MM.1S (cell line): ENCODE measurements around the gene DGCR6L.

Experiments used
- DNase-seq: peaks from one replicate; pipeline ENCODE4 v3.0.0-alpha.2; 2015
- H2AFZ ChIP-seq: fragments of 300-600 bp; sonication (generic); 2 replicates; pipeline ENCODE4 v1.6.0; 2016; ENCODE audit warnings: antibody characterized with exemption, low read length
- H3F3A ChIP-seq: fragments of 300-600 bp; sonication (generic); 2 replicates; pipeline ENCODE4 v1.6.1; 2016; ENCODE audit warnings: mild to moderate bottlenecking, antibody characterized with exemption, low read length, moderate library complexity, mixed read lengths; ENCODE audit not compliant: insufficient read depth
- H3K27ac ChIP-seq: fragments of 300-600 bp; sonication (generic); 2 replicates; pipeline ENCODE4 v1.5.1; 2016; ENCODE audit warnings: mild to moderate bottlenecking, low read length
- H3K27me3 ChIP-seq: fragments of 300-600 bp; sonication (generic); replicated peaks from 2 replicates; pipeline ENCODE4 v1.6.0; 2016; ENCODE audit warnings: low read length; ENCODE audit not compliant: insufficient read depth
- H3K36me3 ChIP-seq: fragments of 300-600 bp; sonication (generic); replicated peaks from 2 replicates; pipeline ENCODE4 v1.6.1; 2016; ENCODE audit warnings: mild to moderate bottlenecking, low read length, mixed read lengths; ENCODE audit not compliant: insufficient read depth
- H3K4me1 ChIP-seq: fragments of 300-600 bp; sonication (generic); 2 replicates; pipeline ENCODE4 v1.6.1; 2016; ENCODE audit warnings: low read length, mixed read lengths
- H3K4me2 ChIP-seq: fragments of 300-600 bp; sonication (generic); 2 replicates; pipeline ENCODE4 v1.6.0; 2016; ENCODE audit warnings: low read depth, low read length
- H3K4me3 ChIP-seq: fragments of 300-600 bp; sonication (generic); 2 replicates; pipeline ENCODE4 v1.5.1; 2016; ENCODE audit warnings: low read length, mixed read lengths
- H3K79me2 ChIP-seq: fragments of 300-600 bp; sonication (generic); 2 replicates; pipeline ENCODE4 v1.6.1; 2016; ENCODE audit warnings: mixed run types, low read length, mixed read lengths
- H3K9ac ChIP-seq: fragments of 300-600 bp; sonication (generic); 2 replicates; pipeline ENCODE4 v1.6.1; 2016; ENCODE audit warnings: low read length, mixed read lengths
- H3K9me2 ChIP-seq: fragments of 300-600 bp; sonication (generic); replicated peaks from 2 replicates; pipeline ENCODE4 v1.6.1; 2016; ENCODE audit warnings: mild to moderate bottlenecking, low read length, mixed read lengths; ENCODE audit not compliant: insufficient read depth
- H3K9me3 ChIP-seq: fragments of 300-600 bp; sonication (generic); replicated peaks from 2 replicates; pipeline ENCODE4 v1.6.1; 2016; ENCODE audit warnings: mild to moderate bottlenecking, low read length, mixed read lengths; ENCODE audit not compliant: insufficient read depth
- H4K20me1 ChIP-seq: fragments of 300-600 bp; sonication (generic); 2 replicates; pipeline ENCODE4 v1.6.1; 2016; ENCODE audit warnings: mild to moderate bottlenecking, low read length, moderate library complexity, mixed read lengths; ENCODE audit not compliant: insufficient read depth
- EZH2 ChIP-seq: fragments of 300-600 bp; sonication (generic); optimal IDR thresholded peaks from 2 replicates; pipeline ENCODE3; 2017; ENCODE audit warnings: low read depth, mild to moderate bottlenecking, antibody characterized with exemption, low read length, mixed read lengths
- EZH2phosphoT487 ChIP-seq: fragments of 300-600 bp; sonication (generic); IDR thresholded peaks from 2 replicates; pipeline ENCODE4 v1.6.1; 2018; ENCODE audit warnings: antibody characterized with exemption, low read length
- TF ChIP-seq, protein P1 (sequence below): fragments of 300-600 bp; sonication (generic); IDR thresholded peaks from 2 replicates; pipeline ENCODE4 v1.5.1; 2016; ENCODE audit warnings: antibody characterized with exemption, low read length, mixed read lengths

DGCR6L gene

DNA sequence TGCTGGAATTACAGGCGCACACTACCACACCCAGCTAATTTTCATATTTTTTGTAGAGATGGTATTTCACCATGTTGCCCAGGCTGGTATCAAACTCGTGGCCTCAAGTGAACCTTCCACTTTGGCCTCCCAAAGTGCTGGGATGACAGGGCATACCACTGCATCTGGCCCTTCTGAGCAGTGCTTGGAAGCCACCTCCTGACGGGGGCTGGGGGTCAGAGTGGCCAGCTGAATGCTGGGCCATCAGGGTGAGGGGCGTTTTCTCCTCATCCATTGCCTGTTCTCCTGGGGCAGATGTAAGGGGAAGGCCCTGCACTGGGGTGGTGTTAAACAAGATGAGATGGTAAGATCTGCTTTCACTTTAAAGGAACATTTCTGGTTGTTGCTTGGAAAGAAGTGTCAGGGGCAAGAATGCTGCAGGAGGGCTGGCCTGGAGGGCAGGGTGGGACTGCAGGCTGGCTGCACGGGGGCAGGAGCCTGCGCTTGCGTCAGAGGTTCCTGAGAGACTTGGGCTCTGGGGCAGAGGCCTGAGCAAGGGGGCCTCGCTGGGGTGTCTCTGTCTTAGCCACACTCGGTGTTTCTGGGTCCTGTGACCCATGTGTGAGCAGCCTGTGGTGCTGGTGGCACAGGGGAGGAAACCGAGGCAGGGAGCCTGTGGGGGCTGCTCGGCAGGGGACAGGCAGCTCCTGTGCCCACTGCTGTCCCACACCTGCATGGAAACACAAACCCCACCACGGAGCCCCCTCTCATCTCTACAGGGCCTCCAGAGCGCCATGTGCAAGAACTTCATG, 17.2 kb downstream of the DGCR6L start:
- Histone ChIP-seq H3K79me2 (no peaks in the 10 kb centered on the region), H3K27ac (no peak overlapping the region), H3K9me3 (no peaks in the 10 kb centered on the region), H3K4me2 (no peak overlapping the region), H3K4me3 (no peak overlapping the region), H3K27me3 (peaks cover 18% of the 10 kb centered on the region), H2AFZ (no peak overlapping the region), H3F3A (no peaks in the 10 kb centered on the region), H3K36me3 (no peaks in the 10 kb centered on the region), H3K9ac (no peak overlapping the region), H3K9me2 (no peaks in the 10 kb centered on the region), H3K4me1 (no peaks in the 10 kb centered on the region), H4K20me1 (no peaks in the 10 kb centered on the region)
- no peak for TF ChIP-seq EZH2
- TF ChIP-seq, protein P1, sequence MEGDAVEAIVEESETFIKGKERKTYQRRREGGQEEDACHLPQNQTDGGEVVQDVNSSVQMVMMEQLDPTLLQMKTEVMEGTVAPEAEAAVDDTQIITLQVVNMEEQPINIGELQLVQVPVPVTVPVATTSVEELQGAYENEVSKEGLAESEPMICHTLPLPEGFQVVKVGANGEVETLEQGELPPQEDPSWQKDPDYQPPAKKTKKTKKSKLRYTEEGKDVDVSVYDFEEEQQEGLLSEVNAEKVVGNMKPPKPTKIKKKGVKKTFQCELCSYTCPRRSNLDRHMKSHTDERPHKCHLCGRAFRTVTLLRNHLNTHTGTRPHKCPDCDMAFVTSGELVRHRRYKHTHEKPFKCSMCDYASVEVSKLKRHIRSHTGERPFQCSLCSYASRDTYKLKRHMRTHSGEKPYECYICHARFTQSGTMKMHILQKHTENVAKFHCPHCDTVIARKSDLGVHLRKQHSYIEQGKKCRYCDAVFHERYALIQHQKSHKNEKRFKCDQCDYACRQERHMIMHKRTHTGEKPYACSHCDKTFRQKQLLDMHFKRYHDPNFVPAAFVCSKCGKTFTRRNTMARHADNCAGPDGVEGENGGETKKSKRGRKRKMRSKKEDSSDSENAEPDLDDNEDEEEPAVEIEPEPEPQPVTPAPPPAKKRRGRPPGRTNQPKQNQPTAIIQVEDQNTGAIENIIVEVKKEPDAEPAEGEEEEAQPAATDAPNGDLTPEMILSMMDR = no peak
- no peak for TF ChIP-seq EZH2phosphoT487
- no peak for DNase-seq

DNA sequence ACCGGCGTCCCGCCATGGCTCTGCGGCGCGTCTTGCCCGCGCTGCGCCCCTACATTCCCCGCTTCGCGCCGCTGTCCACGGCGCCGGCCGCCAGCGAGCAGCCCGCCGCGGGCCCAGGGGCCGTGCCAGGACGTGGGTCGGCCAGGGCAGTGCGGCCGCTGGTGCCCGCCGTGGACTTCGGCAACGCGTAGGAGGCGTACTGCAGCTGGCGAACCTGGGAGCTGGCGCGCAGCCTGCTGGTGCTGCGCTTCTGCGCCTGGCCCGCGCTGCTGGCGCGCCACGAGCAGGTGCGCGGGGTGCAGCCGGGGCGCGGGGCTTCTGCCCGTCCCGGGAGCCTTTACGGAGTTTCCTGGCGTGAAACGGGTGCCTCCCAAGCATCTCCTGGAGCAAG, 20.1 kb downstream of the DGCR6L start:
- Histone ChIP-seq H3F3A (no peaks in the 10 kb centered on the region), H4K20me1 (no peaks in the 10 kb centered on the region), H3K9ac (no peak overlapping the region), H2AFZ (no peak overlapping the region), H3K36me3 (no peaks in the 10 kb centered on the region), H3K9me2 (no peaks in the 10 kb centered on the region), H3K27me3 (peaks cover 36% of the 10 kb centered on the region), H3K4me3 (no peak overlapping the region), H3K4me2 (peak overlapping the region; percentile 21; the same call in 1 of the 2 replicates), H3K79me2 (no peaks in the 10 kb centered on the region), H3K9me3 (no peaks in the 10 kb centered on the region), H3K4me1 (no peaks in the 10 kb centered on the region), H3K27ac (no peak overlapping the region)
- DNase-seq = no peak
- TF ChIP-seq EZH2 (no peak), EZH2phosphoT487 (no peak)
- TF ChIP-seq, protein P1 = no peak

DNA sequence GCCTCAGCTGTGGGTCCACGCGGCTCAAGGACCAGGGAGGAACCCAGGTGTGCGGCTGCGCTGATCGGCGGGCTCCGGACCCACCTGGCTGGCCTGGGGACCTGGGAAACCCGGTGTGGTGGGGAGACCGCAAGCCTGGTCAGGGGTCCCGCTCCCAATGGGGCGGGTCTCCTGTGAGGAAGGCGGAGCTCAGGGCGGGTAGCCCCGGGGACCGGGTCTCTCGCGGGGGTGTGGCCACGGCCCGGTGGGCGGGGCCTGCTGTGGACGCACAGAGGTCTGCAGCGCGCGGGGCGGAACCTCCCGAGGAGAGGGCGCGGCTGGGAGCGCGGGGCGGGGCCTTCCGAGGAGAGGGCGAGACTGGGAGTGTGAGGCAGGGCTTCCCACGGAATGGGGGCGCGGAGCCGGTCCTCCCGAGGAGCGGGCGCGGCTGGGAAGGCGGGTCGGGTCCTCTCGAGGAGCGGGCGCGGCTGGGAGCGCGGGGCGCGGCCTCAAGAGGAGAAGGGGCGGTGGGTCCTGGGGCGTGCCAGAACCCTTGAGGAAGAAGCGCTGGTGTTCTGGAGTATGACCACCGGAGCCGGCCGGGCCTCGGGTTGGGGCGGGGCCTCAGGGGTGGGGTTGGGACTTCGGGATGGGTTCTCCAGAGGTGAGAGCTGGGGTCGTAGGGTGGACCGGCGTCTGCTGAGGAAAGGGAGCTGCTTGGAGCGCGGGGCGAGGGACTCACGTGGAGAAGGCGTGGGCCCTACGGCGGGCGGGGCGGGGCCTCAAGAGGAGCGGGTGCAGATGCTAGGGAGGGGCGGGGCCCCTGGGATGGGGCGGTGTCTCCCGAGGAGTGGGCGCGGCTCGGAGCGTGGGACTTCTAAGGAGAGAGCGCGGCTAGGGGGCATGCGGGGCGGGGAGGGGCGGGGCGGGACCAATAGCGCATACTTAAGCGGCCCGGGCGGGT, 20.8 kb downstream of the DGCR6L start:
- Histone ChIP-seq H3K4me1 (no peaks in the 10 kb centered on the region), H3K79me2 (no peaks in the 10 kb centered on the region), H3K9ac (no peak overlapping the region), H3K9me2 (no peaks in the 10 kb centered on the region), H4K20me1 (no peaks in the 10 kb centered on the region), H3K27ac (no peak overlapping the region), H3K9me3 (no peaks in the 10 kb centered on the region), H3F3A (no peaks in the 10 kb centered on the region), H3K4me3 (peak overlapping the region; percentile 45; the same call in 1 of the 2 replicates), H3K27me3 (peaks cover 36% of the 10 kb centered on the region), H3K36me3 (no peaks in the 10 kb centered on the region), H2AFZ (peak overlapping the region; percentile 61; the same call in 1 of the 2 replicates), H3K4me2 (peak overlapping the region; percentile 63)
- peak; percentile 51 for DNase-seq
- no peak for TF ChIP-seq EZH2
- TF ChIP-seq, protein P1 = no peak
- TF ChIP-seq EZH2phosphoT487 = no peak
